Spleen (tissue), 7 donors: Measurements from ENCODE around the gene SP6.

Experiments
- CTCF ChIP-seq, 11 experiments: fragments of 200-600 bp in 7 of 11; fragments of 450-650 bp in 4 of 11; sonication (generic) in 4 of 11; IDR thresholded peaks in 8 of 11; conservative IDR thresholded peaks in 3 of 11; 1 replicate in 7 of 11; 2 replicates in 4 of 11; pipeline versions ENCODE4 v1.4.0 to v1.8.0; 2016 to 2021; ENCODE audit warnings: antibody characterized with exemption in 11 of 11, inconsistent platforms in 4 of 11, mild to moderate bottlenecking in 1 of 11
- POLR2A ChIP-seq, 3 donors: fragments of 450-650 bp; IDR thresholded peaks; one replicate each; pipeline ENCODE4 v1.5.1; 2017; ENCODE audit warnings: antibody characterized with exemption in 3 of 3, mild to moderate bottlenecking in 1 of 3
- POLR2AphosphoS5 ChIP-seq, 3 donors: sonication (generic); formaldehyde crosslinking; IDR thresholded peaks; one replicate each; pipeline ENCODE4 v1.5.1; 2017; ENCODE audit warnings: antibody characterized with exemption in 3 of 3
- donor health status: DM: no; HTN: no; CAD: no; lungs with moderate emphysema.
- donor health status: DM: no; HTN: no; CAD: no.
- donor health status: DM: no; HTN: no; CAD: no.

- no peak for TF ChIP-seq POLR2AphosphoS5 (IDR thresholded peaks at IDR 0.05)
- no peak for TF ChIP-seq CTCF (IDR thresholded peaks at IDR 0.05 in 8 of 11, conservative IDR thresholded peaks at IDR 0.05 in 3 of 11)
- TF ChIP-seq POLR2A (IDR thresholded peaks at IDR 0.05): no peak
Measured at GRCh38 chr17:47869114-47869513, 18.2 kb upstream of the SP6 start.
